ENCODE data around the gene LINGO1. TPM values are rescaled to one million over a fixed set of nuclear protein-coding genes. Genes with fewer than 3 reads are reported as not detected.

The LINGO1 gene
- total RNA-seq, 1 experiment from 2014 or later = not detected

GRCh38 chr15:77656294-77656693, 23.6 kb upstream of the LINGO1 start:
- no peak for DNase-seq (ENCODE audit: low read depth)

- DNase-seq (ENCODE audit: low read depth) = no peak
Observed at GRCh38 chr15:77654975-77655374, 22.3 kb upstream of the LINGO1 start.

- DNase-seq (ENCODE audit: low read depth) = no peak
Observed at GRCh38 chr15:77653832-77654480, 21.2 kb upstream of the LINGO1 start.

- DNase-seq (ENCODE audit: low read depth) = peak; percentile 21
Observed at GRCh38 chr15:77650265-77650664, 17.6 kb upstream of the LINGO1 start.

- no peak for DNase-seq (ENCODE audit: low read depth)
Observed at GRCh38 chr15:77649610-77650009, 16.9 kb upstream of the LINGO1 start.

- no peak for DNase-seq (ENCODE audit: low read depth)
Observed at GRCh38 chr15:77649017-77649416, 16.3 kb upstream of the LINGO1 start.

GRCh38 chr15:77647961-77648360, 15.2 kb upstream of the LINGO1 start:
- no peak for DNase-seq (ENCODE audit: low read depth)

GRCh38 chr15:77646104-77646694, 13.5 kb upstream of the LINGO1 start:
- no peak for DNase-seq (ENCODE audit: low read depth)

- no peak for DNase-seq (ENCODE audit: low read depth)
Observed at GRCh38 chr15:77645602-77646001, 12.9 kb upstream of the LINGO1 start.

- DNase-seq (ENCODE audit: low read depth) = no peak
Observed at GRCh38 chr15:77644543-77645247, 12.0 kb upstream of the LINGO1 start.

- no peak for DNase-seq (ENCODE audit: low read depth)
Observed at GRCh38 chr15:77643764-77644163, 11.1 kb upstream of the LINGO1 start.

- DNase-seq (ENCODE audit: low read depth) = peak; percentile 6
Observed at GRCh38 chr15:77642793-77643430, 10.2 kb upstream of the LINGO1 start.

- no peak for DNase-seq (ENCODE audit: low read depth)
Observed at GRCh38 chr15:77641999-77642398, 9.3 kb upstream of the LINGO1 start.

- DNase-seq (ENCODE audit: low read depth) = no peak
Observed at GRCh38 chr15:77640615-77641014, 7.9 kb upstream of the LINGO1 start.

GRCh38 chr15:77639431-77639830, 6.7 kb upstream of the LINGO1 start:
- DNase-seq (ENCODE audit: low read depth) = no peak

- no peak for DNase-seq (ENCODE audit: low read depth)
Observed at GRCh38 chr15:77637851-77638692, 5.4 kb upstream of the LINGO1 start.

- no peak for DNase-seq (ENCODE audit: low read depth)
Observed at GRCh38 chr15:77636209-77636608, 3.5 kb upstream of the LINGO1 start.

GRCh38 chr15:77634266-77634962, 1.7 kb upstream of the LINGO1 start:
- DNase-seq (ENCODE audit: low read depth) = peak; percentile 23

- DNase-seq (ENCODE audit: low read depth) = no peak
Observed at GRCh38 chr15:77633913-77634265, 1.2 kb upstream of the LINGO1 start.

- peak; percentile 72 for DNase-seq (ENCODE audit: low read depth)
Observed at GRCh38 chr15:77633134-77633912, 611 bp upstream of the LINGO1 start.
